Stimulated activated CD8-positive, alpha-beta memory T cell treated with anti-CD3 and anti-CD28 coated beads, Interleukin-7, amount 100 ng/mL, for 24 hours (primary cell): Measurements from ENCODE around the gene P2RX6.
A peak's percentile ranks its signal among the peaks of the same experiment; 100 is the strongest.
"Not testable (repeated sequence)": the region's sequence is repeated elsewhere in the genome, so short reads cannot be mapped to it uniquely, and the experiment has no call there.

Source experiments
- DNase-seq: peaks from one replicate; pipeline ENCODE4 v3.0.0-alpha.2; 2020; ENCODE audit warnings: low read depth

P2RX6 gene

GRCh38 chr22:20994128-20994901 lies 20.6 kb upstream of the P2RX6 start:
- no peak for DNase-seq

- no peak for DNase-seq
These were observed 20.1 kb upstream of the P2RX6 start for GRCh38 chr22:20994902-20995241.

- DNase-seq = no peak
These were observed 19.5 kb upstream of the P2RX6 start for GRCh38 chr22:20995329-20996030.

GRCh38 chr22:20996031-20996410 lies 18.9 kb upstream of the P2RX6 start:
- no peak for DNase-seq

- no peak for DNase-seq
These were observed 18.1 kb upstream of the P2RX6 start for GRCh38 chr22:20996598-20997535.

- DNase-seq = no peak
These were observed 17.3 kb upstream of the P2RX6 start for GRCh38 chr22:20997536-20998257.

- DNase-seq = no peak
These were observed 16.3 kb upstream of the P2RX6 start for GRCh38 chr22:20998411-20999336.

- DNase-seq = no peak
These were observed 15.4 kb upstream of the P2RX6 start for GRCh38 chr22:20999350-21000206.

GRCh38 chr22:21000207-21000986 lies 14.6 kb upstream of the P2RX6 start:
- DNase-seq = no peak

GRCh38 chr22:21000987-21001600 lies 13.9 kb upstream of the P2RX6 start:
- DNase-seq = no peak

GRCh38 chr22:21001601-21002325 lies 13.2 kb upstream of the P2RX6 start, which contains the start of gene THAP7:
Gene THAP7 (minus strand): TSS chr22:21002118. CDS start chr22:21001911, 207 bp downstream.
- DNase-seq = peak; percentile 85

GRCh38 chr22:21003782-21004181 lies 11.2 kb upstream of the P2RX6 start:
- DNase-seq = no peak

GRCh38 chr22:21009208-21009607 lies 5.8 kb upstream of the P2RX6 start:
- not testable (repeated sequence) for DNase-seq

- DNase-seq = no peak
These were observed 5.1 kb upstream of the P2RX6 start for GRCh38 chr22:21009638-21010425.

GRCh38 chr22:21010426-21011113 lies 4.4 kb upstream of the P2RX6 start:
- no peak for DNase-seq
